NCI-H526 treated with DMSO at 0.1 percent for 48 hours (cell line): ENCODE measurements around the gene GFPT2.

ENCODE experiments used
- DNase-seq: peaks from one replicate; lab custom pipeline; 2025; lab: John Stamatoyannopoulos, UW

The GFPT2 gene

DNA sequence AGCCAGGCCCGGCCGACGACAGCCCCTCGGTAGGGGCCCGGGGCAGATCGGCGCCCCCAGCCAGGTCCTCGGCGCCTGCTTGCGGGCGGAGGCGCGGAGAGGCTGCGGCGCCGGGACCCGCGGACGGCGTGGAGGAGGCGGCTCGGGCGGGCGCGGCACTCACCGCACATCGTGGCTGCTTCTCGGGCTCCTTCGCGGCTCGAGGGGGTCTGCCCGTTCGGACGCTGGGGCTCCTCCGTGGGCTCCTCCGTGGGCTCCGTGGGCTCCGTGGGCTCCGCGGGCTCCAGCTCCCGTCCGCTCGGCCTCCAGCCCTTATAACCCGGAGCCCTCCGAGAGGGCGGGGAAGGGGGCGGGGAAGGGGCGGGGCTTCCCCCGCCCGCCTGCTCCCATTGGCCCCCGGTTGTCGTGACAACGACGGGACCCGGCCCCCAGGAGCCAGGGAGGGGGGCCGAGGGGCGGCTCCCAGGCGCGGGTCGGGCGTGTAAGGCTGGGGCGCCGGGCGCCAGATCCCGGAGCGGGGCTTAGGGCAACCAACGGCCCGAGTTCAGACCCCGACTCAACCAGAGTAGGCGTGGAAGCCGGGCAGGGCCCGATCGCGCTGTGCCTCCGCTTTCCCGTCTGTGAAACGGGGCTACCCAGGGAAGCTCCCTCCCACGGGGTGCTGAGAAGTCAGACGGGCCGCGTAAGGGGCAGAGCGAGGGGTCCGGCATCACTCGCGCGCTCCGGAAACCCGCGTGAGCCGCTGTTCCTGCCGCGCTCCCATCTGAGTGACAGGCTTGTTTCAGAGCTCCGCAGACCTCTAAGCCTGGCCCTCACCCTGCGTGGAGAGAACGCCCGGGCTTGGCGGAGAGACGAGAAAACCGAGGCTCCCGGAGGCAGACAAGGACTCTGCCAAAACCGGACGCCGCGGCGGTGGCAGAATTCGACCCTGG is at the start of gene GFPT2:
TSS of gene GFPT2 (minus strand) at position 289 of the 932 bp plus-strand sequence. CDS start at position 170, 119 bp downstream.
- DNase-seq = peak; percentile 9

DNA sequence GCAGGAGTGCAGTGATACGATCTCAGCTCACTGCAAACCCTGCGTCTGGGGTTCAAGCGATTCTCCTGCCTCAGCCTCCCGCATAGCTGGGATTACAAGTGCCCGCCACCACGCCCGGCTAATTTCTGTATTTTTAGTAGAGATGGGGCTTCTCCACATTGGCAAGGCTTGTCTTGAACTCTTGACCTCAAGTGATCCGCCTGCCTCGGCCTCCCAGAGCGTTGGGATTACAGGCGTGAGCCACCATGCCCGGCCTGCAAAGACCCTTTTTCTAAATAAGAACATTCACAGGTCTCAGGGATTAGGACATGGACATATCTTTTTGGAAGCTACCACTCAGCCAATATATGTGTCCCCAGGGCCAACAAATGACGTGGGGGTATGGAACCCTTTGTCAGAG is 49.6 kb upstream of the GFPT2 start:
- DNase-seq = no peak

GRCh38 chr5:180401229-180401907 is 48.2 kb upstream of the GFPT2 start:
- no peak for DNase-seq

DNA sequence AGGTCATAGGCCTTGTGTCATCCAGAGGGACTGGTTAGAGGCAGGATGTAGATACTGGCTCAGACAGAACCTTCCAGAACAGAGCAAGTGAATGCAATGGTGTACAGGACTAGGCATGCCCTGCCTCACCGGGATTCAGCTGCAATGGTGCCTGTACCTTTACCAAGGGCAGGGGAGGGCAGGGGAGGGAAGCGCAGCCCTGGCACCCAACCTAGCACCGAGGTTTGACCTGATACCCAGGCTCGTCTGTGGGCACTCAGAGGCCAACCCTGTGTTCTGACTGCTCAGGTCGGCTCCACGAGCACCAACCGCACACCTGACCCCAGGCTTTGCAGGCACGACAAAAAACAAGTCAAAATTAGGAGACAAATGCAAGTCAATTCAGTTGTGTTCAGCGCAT is 47.3 kb upstream of the GFPT2 start:
- DNase-seq = no peak

DNA sequence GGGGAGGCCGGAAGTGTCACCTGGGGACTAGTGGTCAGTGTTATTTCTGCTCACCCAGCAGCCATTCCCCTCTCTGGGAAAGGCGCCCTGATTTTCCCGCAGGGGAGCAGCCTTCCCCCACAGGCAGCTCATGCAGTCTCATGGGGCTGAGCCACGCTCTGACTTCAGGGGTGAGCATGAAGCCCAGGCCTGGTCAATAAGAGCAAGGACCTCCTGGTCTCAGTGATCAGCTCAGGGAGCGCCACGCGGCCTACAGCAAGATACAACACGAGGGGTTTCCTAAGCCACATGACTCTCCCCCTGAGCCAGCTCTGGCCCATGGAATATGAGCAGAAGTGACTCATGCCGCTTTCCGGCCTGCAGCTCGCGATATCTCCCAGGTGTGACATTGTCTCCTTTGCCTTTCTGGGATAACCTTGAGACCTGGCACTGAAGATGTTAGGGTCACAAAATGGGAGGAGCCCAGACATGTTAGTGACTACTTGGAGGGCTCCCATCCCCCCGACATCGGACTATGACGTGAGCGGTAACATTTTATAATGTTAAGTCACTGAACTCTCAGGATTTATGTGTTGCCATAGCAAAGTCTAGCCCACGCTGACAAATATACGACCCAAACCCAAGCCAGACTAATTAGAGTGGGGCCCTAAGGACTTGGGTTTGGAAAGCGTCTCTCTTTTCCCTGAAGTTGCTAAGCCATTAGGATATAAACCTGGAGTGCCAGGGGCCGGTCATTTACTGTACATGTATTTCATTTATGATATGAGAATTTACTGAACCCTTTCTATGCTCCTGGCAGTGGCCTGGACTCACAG is 46.5 kb upstream of the GFPT2 start:
- DNase-seq = no peak

DNA sequence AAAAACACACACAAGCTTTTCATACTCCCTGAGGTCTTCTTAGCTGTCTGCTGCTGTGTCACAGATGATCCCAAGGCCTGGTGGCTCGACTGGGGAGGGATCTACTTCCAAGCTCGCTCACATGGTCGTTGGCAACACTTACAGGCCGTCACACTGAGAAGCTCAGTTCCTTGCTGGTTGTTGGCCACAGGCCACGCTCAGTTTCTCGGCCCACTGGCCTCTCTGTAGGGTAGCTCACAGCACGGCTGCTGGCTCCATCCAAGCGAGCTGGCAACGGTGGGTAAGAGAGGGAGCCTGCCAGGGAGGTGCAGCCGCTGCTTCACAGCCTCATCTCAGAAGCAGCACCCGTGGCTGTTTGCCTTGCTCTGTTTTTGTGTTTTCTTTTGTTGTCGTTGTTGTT is 43.8 kb upstream of the GFPT2 start:
- no peak for DNase-seq

DNA sequence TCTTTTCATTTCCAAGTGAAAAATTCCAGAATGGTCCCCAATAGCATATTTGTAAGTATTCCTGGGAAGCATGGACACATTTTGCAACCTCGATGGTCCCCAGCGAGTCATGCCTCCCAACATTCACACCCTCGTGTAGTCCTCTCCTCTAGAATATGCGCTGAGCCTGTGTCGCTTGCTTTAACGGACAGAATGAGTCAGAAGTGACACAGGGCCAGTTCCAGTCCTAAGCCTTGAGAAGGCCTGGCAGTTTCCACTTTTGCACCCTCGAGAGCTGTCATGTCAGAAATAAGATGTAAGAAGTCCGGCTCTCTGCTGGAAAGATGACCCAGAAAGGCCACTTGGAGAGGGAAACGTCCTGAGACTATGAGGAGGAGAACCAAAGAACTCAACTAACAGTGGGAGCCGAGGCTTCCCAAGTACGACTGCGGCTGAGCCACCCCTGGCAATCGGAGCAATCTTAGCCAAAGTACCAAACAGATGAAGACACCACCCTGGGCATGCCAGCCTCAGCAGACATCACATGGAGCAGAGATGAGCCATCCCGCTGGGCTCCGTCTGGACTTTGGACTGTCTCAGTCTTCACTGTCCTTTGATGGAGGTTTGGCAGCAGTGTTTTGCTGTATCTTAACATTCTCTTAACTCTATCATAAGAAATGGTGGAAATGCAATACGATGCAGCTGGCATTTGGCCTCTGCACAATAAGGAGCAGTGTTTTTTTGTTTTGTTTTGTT is 42.6 kb upstream of the GFPT2 start:
- no peak for DNase-seq

GRCh38 chr5:180394031-180394636 is 41.0 kb upstream of the GFPT2 start:
- no peak for DNase-seq

DNA sequence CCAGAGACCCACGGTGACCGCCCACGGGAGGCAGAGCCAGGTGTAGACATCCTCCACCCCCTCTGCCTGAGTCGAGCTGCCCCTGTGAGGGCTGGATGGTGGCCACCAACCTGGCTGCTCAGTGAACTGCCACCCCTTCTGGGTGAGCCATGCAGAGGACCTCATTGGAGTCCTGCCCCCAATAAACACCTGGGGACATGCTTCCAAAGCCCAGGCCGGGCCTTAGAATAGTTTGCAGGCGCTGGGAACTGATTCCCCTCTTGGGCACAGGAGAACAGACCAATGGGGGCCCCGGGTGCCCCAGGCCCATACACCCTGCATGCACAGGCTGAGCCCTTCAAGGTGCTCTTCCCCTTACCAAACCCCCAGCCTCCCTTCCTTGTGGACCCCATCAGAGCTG is 38.1 kb upstream of the GFPT2 start:
- no peak for DNase-seq

- no peak for DNase-seq
Observed at GRCh38 chr5:180390441-180391190, 37.5 kb upstream of the GFPT2 start.

DNA sequence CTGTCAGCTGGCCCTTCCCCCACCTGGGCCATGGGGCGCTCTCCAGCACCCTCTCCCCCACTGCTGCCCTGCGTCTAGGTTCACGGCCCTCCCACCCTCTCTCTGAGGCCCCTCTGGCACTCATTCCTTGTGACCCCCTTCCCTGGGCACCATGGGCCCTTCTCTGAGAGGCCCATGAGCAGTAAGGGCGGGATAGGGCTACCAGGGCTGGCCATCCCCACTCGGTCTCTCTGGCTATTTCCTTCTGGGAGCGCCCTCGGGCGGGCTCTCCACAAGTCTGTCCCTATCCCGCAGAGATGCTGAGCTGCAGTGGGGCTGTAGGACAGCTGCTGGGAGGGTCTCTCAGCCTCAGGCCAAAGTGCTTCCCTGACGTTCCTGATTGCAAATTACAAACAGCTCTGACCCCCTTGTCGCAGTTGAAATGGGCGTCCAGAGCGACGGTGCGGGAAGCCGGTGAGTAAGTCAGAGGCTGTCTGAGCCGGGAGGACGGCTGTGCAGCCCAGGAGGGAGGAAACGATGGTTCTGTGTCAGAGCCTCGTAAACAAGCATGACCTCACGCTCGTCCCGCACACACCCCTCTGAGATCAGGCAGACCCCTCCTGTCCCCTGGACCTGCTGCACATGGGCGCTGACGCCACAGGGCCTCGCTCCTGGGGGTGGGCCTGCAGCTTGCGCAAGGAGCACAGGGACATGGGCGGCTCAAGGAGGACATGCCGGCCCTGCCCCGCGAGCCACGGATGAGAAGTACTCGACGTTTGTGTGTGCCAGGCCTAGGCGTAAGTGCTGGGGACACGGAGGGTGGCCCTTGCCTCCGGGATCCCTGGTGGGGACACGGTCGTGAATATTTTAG is 36.3 kb upstream of the GFPT2 start:
- DNase-seq = no peak

GRCh38 chr5:180387798-180388197 is 34.7 kb upstream of the GFPT2 start:
- DNase-seq = no peak

DNA sequence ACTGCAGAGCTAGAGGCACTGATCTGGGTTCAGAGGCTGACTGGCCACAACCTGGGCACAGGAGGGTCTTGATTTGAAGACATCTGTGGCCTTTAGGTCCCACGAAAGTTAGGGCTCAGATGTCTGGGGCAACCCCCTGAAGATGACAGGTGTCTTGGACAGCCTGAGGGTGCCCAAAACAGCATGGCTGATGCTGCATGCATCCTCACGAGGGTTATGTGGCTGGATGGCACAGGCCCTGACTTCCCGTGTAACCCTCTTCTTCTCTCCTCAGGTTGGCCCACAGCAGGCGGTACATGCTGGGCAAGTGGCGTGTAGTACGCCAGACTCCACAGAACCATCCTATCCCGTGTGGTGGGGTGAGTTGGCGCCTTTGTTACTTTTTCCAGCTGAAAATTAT is 29.8 kb upstream of the GFPT2 start:
- DNase-seq = no peak

GRCh38 chr5:180381851-180382480 is 28.8 kb upstream of the GFPT2 start:
- no peak for DNase-seq

GRCh38 chr5:180381428-180381827 is 28.3 kb upstream of the GFPT2 start:
- DNase-seq = no peak

- no peak for DNase-seq
Observed at GRCh38 chr5:180380856-180381255, 27.7 kb upstream of the GFPT2 start.

DNA sequence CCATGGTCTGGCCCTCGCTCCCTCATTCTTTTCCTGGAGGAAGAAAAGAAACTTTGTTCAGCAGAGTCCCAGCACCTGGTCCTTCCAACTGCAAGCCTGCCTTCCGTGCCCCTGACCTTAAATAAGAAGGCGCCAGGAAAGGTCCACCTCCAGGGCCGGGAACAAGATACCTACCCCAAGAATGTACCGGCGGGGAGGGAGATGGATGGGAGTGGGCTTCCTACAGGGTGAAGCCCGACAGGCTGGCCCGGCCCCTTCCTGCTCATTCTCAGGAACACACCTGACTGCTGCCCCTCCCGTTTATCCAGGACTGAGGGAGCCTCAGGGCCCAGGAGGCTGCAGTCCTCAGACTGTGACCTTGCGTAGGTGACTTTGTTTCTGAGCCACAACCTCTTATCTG is 27.3 kb upstream of the GFPT2 start:
- DNase-seq = no peak

DNA sequence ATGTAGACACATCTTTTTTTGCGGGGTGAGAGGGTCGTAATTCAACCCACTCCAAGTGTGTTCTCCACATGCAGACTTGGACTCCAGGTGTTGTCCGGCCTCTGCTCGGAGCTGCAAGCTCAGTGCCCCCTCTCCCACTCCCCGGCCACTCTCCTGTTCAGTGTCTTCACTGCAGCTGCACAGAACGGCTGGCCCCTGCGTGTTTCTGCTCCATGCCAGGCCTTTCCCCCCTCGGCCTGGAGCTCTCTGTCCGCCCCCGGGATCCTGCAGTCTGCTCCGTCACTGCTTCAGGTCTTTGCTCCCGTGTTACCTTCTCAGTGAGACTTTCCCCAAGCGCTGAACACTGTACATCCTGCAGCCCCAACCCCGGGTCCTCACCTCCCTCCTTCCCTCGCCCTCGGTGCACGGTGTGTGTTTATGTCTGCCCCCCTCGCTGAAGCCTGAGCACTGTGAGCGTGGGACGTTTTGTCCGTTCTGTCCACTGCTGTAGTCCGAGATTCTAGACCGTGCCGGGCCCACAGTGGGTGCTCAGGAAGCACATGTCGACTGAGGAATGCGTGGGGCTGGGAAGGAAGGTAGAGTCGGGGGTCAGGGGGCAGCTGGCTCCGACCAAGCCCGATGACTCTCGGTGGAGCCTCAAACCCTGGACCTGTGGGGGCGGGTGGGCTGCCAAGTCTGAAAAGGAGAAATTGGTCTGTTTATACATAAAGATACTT is 26.4 kb upstream of the GFPT2 start:
- no peak for DNase-seq
